Liver (tissue), 9 donors: ENCODE data around the gene ZFAND3. TPM values are rescaled to one million over a fixed set of nuclear protein-coding genes. Genes with fewer than 3 reads are reported as not detected.

Experiments
- DNase-seq: peaks from one replicate; pipeline ENCODE4 v3.0.0-alpha.2; 2017; ENCODE audit warnings: low spot score
- H3K27ac ChIP-seq, 2 donors: one replicate each; pipeline ENCODE4 v1.7.0; 2013; ENCODE audit warnings: inconsistent platforms in 2 of 2, low read length in 2 of 2, control low read depth in 1 of 2, low read depth in 1 of 2, mild to moderate bottlenecking in 1 of 2
- H3K27me3 ChIP-seq, 4 donors: one replicate each; pipeline versions ENCODE4 v1.6.1 to v1.7.0; 2013; ENCODE audit warnings: low read length in 3 of 4, inconsistent platforms in 1 of 4, mild to moderate bottlenecking in 1 of 4, moderate library complexity in 1 of 4; ENCODE audit not compliant: control insufficient read depth in 4 of 4, insufficient read depth in 4 of 4
- H3K36me3 ChIP-seq, 4 donors: one replicate each; pipeline versions ENCODE4 v1.6.1 to v1.7.0; 2013; ENCODE audit warnings: low read length in 3 of 4, mild to moderate bottlenecking in 3 of 4, low read depth in 1 of 4, moderate library complexity in 1 of 4; ENCODE audit not compliant: control insufficient read depth in 4 of 4, insufficient read depth in 3 of 4
- H3K4me1 ChIP-seq, 4 donors: one replicate each; pipeline versions ENCODE4 v1.6.1 to v1.7.0; 2013; ENCODE audit warnings: low read length in 3 of 4, mild to moderate bottlenecking in 3 of 4, moderate library complexity in 1 of 4; ENCODE audit not compliant: control insufficient read depth in 4 of 4, insufficient read depth in 4 of 4
- H3K4me3 ChIP-seq, 3 donors: one replicate each; pipeline versions ENCODE4 v1.6.1 to v1.7.0; 2013; ENCODE audit warnings: low read length in 3 of 3, control low read depth in 1 of 3, low read depth in 1 of 3, mild to moderate bottlenecking in 1 of 3
- H3K9ac ChIP-seq, 2 donors: one replicate each; pipeline ENCODE4 v1.7.0; 2013; ENCODE audit warnings: low read length in 2 of 2, mild to moderate bottlenecking in 2 of 2, moderate library complexity in 2 of 2, control low read depth in 1 of 2, low read depth in 1 of 2
- H3K9me3 ChIP-seq, 4 donors: one replicate each; pipeline versions ENCODE4 v1.6.1 to v1.7.0; 2013; ENCODE audit warnings: low read length in 3 of 4; ENCODE audit not compliant: control insufficient read depth in 4 of 4
- EGR1 ChIP-seq, 2 donors: IDR thresholded peaks; 2 replicates each; pipeline ENCODE4 v1.6.1; 2016 to 2018; ENCODE audit warnings: antibody characterized with exemption in 2 of 2, low read depth in 2 of 2
- FOXA2 ChIP-seq: IDR thresholded peaks from 2 replicates; pipeline ENCODE4 v1.6.1; 2016; ENCODE audit warnings: antibody characterized with exemption
- GABPA ChIP-seq, 2 donors: IDR thresholded peaks in 1 of 2; conservative IDR thresholded peaks in 1 of 2; 2 replicates each; pipeline ENCODE4 v1.6.1; 2016; ENCODE audit warnings: antibody characterized with exemption in 2 of 2, mild to moderate bottlenecking in 1 of 2, moderate library complexity in 1 of 2
- HNF4A ChIP-seq, 2 donors: conservative IDR thresholded peaks; 2 replicates each; pipeline ENCODE4 v1.6.1; 2016; ENCODE audit warnings: antibody characterized with exemption in 2 of 2, mild to moderate bottlenecking in 2 of 2
- HNF4G ChIP-seq: IDR thresholded peaks from 2 replicates; pipeline ENCODE4 v1.6.1; 2016; ENCODE audit warnings: antibody characterized with exemption
- RAD21 ChIP-seq, 2 donors: IDR thresholded peaks; 2 replicates each; pipeline ENCODE4 v1.6.1; 2016; ENCODE audit warnings: antibody characterized with exemption in 2 of 2, mild to moderate bottlenecking in 2 of 2
- RXRA ChIP-seq, 2 donors: IDR thresholded peaks; 2 replicates each; pipeline ENCODE4 v1.6.1; 2017 to 2018; ENCODE audit warnings: antibody characterized with exemption in 2 of 2, mild to moderate bottlenecking in 1 of 2
- SP1 ChIP-seq: IDR thresholded peaks from 2 replicates; pipeline ENCODE4 v1.6.1; 2018; ENCODE audit warnings: antibody characterized with exemption, mild to moderate bottlenecking
- TAF1 ChIP-seq: conservative IDR thresholded peaks from 2 replicates; pipeline ENCODE4 v1.6.1; 2016; ENCODE audit warnings: antibody characterized with exemption, mild to moderate bottlenecking
- YY1 ChIP-seq: IDR thresholded peaks from 2 replicates; pipeline ENCODE4 v1.6.1; 2016; ENCODE audit warnings: antibody characterized with exemption, mild to moderate bottlenecking
- WGBS: extraction: QIAGEN DNeasy Blood & Tissue Kit; methylation state at CpG from one replicate; pipeline ENCODE4 v1.1.7; 2013; 5-methylcytosine and 5-hydroxymethylcytosine counted together
- polyA plus RNA-seq, 2 donors: library from polyadenylated mRNA; stranded (reverse) in 1 of 2; unstranded in 1 of 2; fragments of 200-250 nt in 1 of 2; fragments of >200 nt in 1 of 2; fragmentation: Nextera tagmentation in 1 of 2; extraction: Ambion mirVana in 1 of 2; gene quantifications; one replicate each; pipeline versions ENCODE4 v1.2.1 to v1.2.3, GENCODE V29; 2013 to 2015
- total RNA-seq, 2 donors: library from RNA; depleted of rRNA; stranded (reverse); fragments of >200 nt; gene quantifications; one replicate each; pipeline ENCODE4 v1.2.3, GENCODE V29; 2014
- TF ChIP-seq, protein P1 (sequence below): fragments of 150-350 bp; IDR thresholded peaks from 2 replicates; pipeline ENCODE4 v1.5.1; 2017; ENCODE audit warnings: improper control_type of control experiment, low read depth, low read length; ENCODE audit not compliant: missing input control
- TF ChIP-seq, protein P2 (sequence below): IDR thresholded peaks from 2 replicates; pipeline ENCODE4 v1.6.1; 2016; ENCODE audit warnings: antibody characterized with exemption
- TF ChIP-seq, protein P3 (sequence below): IDR thresholded peaks from 2 replicates; pipeline ENCODE4 v1.6.1; 2016; ENCODE audit warnings: antibody characterized with exemption
- TF ChIP-seq, protein P4 (sequence below): IDR thresholded peaks from 2 replicates; pipeline ENCODE4 v1.6.1; 2016; ENCODE audit warnings: antibody characterized with exemption
- TF ChIP-seq, protein P5 (sequence below): IDR thresholded peaks from 2 replicates; pipeline ENCODE4 v1.6.1; 2016; ENCODE audit warnings: antibody characterized with exemption, mild to moderate bottlenecking
- donor health status: healthy.
- donor health status: healthy.
- donor health status: healthy.
- donor health status: healthy.
- donor health status: healthy.

ZFAND3 gene
- total and polyA plus RNA-seq, 4 donors: 7.7 to 37.5 (median 23.1) TPM

DNA sequence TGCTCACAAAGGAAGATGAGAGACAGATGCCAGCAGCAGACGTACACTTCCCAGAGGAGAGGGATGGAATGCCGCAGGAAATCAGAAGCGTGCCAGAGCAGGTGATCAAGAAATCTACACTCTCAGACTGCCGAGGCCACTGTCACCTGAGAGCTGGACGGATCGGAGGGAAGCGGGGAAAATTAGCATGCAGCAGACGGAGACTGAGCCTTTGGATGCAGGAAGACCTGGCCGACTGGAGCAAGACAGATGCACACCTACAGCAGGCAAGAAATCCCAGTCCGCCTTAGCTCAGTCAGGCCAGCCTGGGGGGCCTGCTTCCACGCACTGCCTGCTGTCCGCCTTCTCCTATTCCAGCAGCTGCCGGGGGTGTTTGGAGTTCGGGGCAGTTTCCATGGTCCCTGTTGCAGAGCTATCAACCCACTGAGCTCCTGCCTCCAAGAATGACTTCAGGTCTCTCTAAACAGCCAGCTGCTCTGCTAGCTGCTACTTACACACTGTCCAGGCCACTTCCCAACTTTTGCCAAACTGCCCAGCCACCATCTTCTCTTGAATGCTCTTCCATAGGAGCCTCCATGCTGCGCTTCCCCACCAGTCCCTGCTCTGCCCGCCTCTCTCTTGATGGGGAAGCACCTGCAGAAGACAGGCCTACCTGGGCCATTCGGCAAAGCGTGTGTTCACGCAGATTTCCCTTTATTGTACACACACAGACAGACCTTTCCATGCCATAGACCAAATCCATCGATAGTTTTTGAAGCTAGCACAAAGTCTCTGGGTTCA, 368.5 kb downstream of the ZFAND3 start:
- 96% methylated on average over 20 of the region's 20 CpGs for WGBS
- peak; percentile 29 for DNase-seq
- no peaks in the 10 kb centered on the region for H3K4me1 ChIP-seq
- no peaks in the 10 kb centered on the region for H3K27me3 ChIP-seq
- no peak overlapping the region for H3K9ac ChIP-seq
- TF ChIP-seq RAD21 (IDR thresholded peaks at IDR 0.05): no peak
- TF ChIP-seq EGR1 (IDR thresholded peaks at IDR 0.05; ENCODE audit: low read depth in 2 of 2): no peak
- TF ChIP-seq TAF1: no peak
- no peak for TF ChIP-seq HNF4A (conservative IDR thresholded peaks at IDR 0.05)
- TF ChIP-seq RXRA (IDR thresholded peaks at IDR 0.05): no peak
- TF ChIP-seq, protein P1, sequence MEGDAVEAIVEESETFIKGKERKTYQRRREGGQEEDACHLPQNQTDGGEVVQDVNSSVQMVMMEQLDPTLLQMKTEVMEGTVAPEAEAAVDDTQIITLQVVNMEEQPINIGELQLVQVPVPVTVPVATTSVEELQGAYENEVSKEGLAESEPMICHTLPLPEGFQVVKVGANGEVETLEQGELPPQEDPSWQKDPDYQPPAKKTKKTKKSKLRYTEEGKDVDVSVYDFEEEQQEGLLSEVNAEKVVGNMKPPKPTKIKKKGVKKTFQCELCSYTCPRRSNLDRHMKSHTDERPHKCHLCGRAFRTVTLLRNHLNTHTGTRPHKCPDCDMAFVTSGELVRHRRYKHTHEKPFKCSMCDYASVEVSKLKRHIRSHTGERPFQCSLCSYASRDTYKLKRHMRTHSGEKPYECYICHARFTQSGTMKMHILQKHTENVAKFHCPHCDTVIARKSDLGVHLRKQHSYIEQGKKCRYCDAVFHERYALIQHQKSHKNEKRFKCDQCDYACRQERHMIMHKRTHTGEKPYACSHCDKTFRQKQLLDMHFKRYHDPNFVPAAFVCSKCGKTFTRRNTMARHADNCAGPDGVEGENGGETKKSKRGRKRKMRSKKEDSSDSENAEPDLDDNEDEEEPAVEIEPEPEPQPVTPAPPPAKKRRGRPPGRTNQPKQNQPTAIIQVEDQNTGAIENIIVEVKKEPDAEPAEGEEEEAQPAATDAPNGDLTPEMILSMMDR: no peak
- TF ChIP-seq SP1: no peak
- no peak for TF ChIP-seq YY1
- TF ChIP-seq GABPA (IDR thresholded peaks at IDR 0.05 in 1 of 2, conservative IDR thresholded peaks at IDR 0.05 in 1 of 2): no peak
- TF ChIP-seq, protein P2, sequence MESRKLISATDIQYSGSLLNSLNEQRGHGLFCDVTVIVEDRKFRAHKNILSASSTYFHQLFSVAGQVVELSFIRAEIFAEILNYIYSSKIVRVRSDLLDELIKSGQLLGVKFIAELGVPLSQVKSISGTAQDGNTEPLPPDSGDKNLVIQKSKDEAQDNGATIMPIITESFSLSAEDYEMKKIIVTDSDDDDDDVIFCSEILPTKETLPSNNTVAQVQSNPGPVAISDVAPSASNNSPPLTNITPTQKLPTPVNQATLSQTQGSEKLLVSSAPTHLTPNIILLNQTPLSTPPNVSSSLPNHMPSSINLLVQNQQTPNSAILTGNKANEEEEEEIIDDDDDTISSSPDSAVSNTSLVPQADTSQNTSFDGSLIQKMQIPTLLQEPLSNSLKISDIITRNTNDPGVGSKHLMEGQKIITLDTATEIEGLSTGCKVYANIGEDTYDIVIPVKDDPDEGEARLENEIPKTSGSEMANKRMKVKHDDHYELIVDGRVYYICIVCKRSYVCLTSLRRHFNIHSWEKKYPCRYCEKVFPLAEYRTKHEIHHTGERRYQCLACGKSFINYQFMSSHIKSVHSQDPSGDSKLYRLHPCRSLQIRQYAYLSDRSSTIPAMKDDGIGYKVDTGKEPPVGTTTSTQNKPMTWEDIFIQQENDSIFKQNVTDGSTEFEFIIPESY: no peak
- TF ChIP-seq, protein P3, sequence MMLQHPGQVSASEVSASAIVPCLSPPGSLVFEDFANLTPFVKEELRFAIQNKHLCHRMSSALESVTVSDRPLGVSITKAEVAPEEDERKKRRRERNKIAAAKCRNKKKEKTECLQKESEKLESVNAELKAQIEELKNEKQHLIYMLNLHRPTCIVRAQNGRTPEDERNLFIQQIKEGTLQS: no peak
- no peak for TF ChIP-seq HNF4G
- TF ChIP-seq, protein P4, sequence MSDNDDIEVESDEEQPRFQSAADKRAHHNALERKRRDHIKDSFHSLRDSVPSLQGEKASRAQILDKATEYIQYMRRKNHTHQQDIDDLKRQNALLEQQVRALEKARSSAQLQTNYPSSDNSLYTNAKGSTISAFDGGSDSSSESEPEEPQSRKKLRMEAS: no peak
- TF ChIP-seq, protein P5, sequence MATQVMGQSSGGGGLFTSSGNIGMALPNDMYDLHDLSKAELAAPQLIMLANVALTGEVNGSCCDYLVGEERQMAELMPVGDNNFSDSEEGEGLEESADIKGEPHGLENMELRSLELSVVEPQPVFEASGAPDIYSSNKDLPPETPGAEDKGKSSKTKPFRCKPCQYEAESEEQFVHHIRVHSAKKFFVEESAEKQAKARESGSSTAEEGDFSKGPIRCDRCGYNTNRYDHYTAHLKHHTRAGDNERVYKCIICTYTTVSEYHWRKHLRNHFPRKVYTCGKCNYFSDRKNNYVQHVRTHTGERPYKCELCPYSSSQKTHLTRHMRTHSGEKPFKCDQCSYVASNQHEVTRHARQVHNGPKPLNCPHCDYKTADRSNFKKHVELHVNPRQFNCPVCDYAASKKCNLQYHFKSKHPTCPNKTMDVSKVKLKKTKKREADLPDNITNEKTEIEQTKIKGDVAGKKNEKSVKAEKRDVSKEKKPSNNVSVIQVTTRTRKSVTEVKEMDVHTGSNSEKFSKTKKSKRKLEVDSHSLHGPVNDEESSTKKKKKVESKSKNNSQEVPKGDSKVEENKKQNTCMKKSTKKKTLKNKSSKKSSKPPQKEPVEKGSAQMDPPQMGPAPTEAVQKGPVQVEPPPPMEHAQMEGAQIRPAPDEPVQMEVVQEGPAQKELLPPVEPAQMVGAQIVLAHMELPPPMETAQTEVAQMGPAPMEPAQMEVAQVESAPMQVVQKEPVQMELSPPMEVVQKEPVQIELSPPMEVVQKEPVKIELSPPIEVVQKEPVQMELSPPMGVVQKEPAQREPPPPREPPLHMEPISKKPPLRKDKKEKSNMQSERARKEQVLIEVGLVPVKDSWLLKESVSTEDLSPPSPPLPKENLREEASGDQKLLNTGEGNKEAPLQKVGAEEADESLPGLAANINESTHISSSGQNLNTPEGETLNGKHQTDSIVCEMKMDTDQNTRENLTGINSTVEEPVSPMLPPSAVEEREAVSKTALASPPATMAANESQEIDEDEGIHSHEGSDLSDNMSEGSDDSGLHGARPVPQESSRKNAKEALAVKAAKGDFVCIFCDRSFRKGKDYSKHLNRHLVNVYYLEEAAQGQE: no peak
- no peak for TF ChIP-seq FOXA2
- no peaks in the 10 kb centered on the region for H3K9me3 ChIP-seq
- H3K27ac ChIP-seq: no peak overlapping the region
- no peaks in the 10 kb centered on the region for H3K36me3 ChIP-seq
- H3K4me3 ChIP-seq: no peak overlapping the region
